Peyer's patch (tissue), 4 donors: ENCODE results near the gene NPVF.

Experiments
- POLR2A ChIP-seq, 2 donors: fragments of 450-650 bp; IDR thresholded peaks; one replicate each; pipeline ENCODE4 v1.5.1; 2017; ENCODE audit warnings: antibody characterized with exemption in 2 of 2, mild to moderate bottlenecking in 2 of 2, moderate library complexity in 2 of 2
- TF ChIP-seq, protein P1 (sequence below), 6 experiments: fragments of 450-650 bp in 4 of 6; fragments of 200-600 bp in 2 of 6; sonication (generic) in 1 of 6; IDR thresholded peaks; one replicate each; pipeline ENCODE4 v1.5.1; 2017 to 2019; ENCODE audit warnings: antibody characterized with exemption in 6 of 6, mild to moderate bottlenecking in 3 of 6, moderate library complexity in 1 of 6

DNA sequence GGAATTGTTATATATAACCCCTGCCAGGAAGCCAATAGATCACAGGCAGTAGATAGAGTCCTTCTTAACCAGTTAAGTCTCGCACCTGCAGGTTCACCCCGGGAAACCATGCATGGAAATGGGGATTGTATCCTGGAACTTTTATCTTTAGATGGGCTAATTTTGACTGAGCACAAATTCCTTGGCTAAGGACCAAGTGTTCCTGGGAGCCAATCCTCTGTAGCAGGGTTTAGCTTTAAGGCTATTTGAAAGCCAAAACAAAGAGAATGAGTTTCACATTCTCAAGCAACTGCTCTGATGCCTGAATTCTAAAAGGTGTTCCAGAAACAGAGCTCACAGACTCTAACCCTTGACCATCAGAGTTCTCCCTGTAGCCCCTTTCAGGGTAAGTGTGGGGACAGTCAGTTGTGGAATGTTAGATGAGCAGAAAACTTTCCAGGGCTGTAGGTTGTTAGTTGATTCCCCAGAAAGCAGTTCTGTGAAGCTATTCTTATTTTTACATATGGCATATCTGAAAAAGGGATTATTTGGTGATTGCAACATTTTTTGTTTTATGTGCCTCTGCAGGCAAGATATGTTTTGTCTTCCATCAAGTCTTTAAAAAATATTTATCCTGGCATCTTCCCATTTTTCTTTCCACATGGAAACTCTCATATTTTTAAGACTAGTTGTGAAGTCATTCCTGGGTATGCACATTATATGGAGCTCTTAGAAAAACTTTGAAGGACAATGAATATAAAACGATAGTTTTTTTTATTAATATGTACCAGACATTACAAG lies 16.2 kb upstream of the NPVF start:
- TF ChIP-seq, protein P1, sequence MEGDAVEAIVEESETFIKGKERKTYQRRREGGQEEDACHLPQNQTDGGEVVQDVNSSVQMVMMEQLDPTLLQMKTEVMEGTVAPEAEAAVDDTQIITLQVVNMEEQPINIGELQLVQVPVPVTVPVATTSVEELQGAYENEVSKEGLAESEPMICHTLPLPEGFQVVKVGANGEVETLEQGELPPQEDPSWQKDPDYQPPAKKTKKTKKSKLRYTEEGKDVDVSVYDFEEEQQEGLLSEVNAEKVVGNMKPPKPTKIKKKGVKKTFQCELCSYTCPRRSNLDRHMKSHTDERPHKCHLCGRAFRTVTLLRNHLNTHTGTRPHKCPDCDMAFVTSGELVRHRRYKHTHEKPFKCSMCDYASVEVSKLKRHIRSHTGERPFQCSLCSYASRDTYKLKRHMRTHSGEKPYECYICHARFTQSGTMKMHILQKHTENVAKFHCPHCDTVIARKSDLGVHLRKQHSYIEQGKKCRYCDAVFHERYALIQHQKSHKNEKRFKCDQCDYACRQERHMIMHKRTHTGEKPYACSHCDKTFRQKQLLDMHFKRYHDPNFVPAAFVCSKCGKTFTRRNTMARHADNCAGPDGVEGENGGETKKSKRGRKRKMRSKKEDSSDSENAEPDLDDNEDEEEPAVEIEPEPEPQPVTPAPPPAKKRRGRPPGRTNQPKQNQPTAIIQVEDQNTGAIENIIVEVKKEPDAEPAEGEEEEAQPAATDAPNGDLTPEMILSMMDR (IDR thresholded peaks at IDR 0.05) = no peak
- no peak for TF ChIP-seq POLR2A (IDR thresholded peaks at IDR 0.05)
